Calu3 (cell line): ENCODE measurements around the gene TNFRSF21. TPM values are rescaled to one million over a fixed set of nuclear protein-coding genes. Genes with fewer than 3 reads are reported as not detected.
A peak's percentile ranks its signal among the peaks of the same experiment; 100 is the strongest.

Source experiments
- BruUV-seq: library from RNA; stranded (reverse); fragments of 400-500 nt; replicated peaks from 2 replicates; lab custom pipeline; 2021; lab: Mats Ljungman, UMichigan
- CTCF ChIA-PET: fragments of 300-600 bp; sonication (Branson Sonifier 250); formaldehyde crosslinking; loops from one replicate; lab custom pipeline; 2022; ENCODE audit warnings: antibody characterized with exemption; lab: Charles Lee
- DNase-seq: peaks from one replicate; pipeline ENCODE4 v3.0.0; 2022
- H3K27ac Mint-ChIP-seq: one replicate; pipeline ENCODE4 v1.8.0; 2022; ENCODE audit warnings: mixed read lengths; ENCODE audit not compliant: unreplicated experiment
- H3K27me3 Mint-ChIP-seq: one replicate; pipeline ENCODE4 v1.8.0; 2022; ENCODE audit warnings: mixed read lengths; ENCODE audit not compliant: unreplicated experiment
- H3K36me3 Mint-ChIP-seq: one replicate; pipeline ENCODE4 v1.8.0; 2022; ENCODE audit warnings: mild to moderate bottlenecking, moderate library complexity, mixed read lengths; ENCODE audit not compliant: insufficient read depth, unreplicated experiment
- H3K4me1 Mint-ChIP-seq: one replicate; pipeline ENCODE4 v1.8.0; 2022; ENCODE audit warnings: mild to moderate bottlenecking, low read depth, mixed read lengths; ENCODE audit not compliant: unreplicated experiment
- H3K4me3 Mint-ChIP-seq: one replicate; pipeline ENCODE4 v1.8.0; 2022; ENCODE audit warnings: mild to moderate bottlenecking, low read depth, moderate library complexity, mixed read lengths; ENCODE audit not compliant: unreplicated experiment
- H3K9me3 Mint-ChIP-seq: one replicate; pipeline ENCODE4 v1.8.0; 2022; ENCODE audit warnings: low read depth, mixed read lengths; ENCODE audit not compliant: unreplicated experiment
- CTCF ChIP-seq: fragments of 200-600 bp; IDR thresholded peaks from one replicate; pipeline ENCODE4 v1.8.0; 2022; ENCODE audit warnings: antibody characterized with exemption; ENCODE audit not compliant: unreplicated experiment
- intact Hi-C: fragments of 100-400 bp; cut with micrococcal nuclease; formaldehyde crosslinking; loops from one replicate; pipeline ENCODE4 v1.10.0; 2022; ENCODE audit not compliant: unreplicated experiment
- total RNA-seq: library from RNA; stranded (reverse); gene quantifications from 2 replicates; pipeline ENCODE4 v1.2.3, GENCODE V29; 2022

Gene TNFRSF21
- total RNA-seq, 1 experiment from 2014 or later: 255 TPM

GRCh38 chr6:47283993-47284392 lies 25.7 kb downstream of the TNFRSF21 start:
- intact Hi-C loops: no loop called here
- BruUV-seq: TSS peak; percentile 10
- H3K4me1 Mint-ChIP-seq: peaks cover 42% of the 10 kb centered on the region
- DNase-seq: no peak
- H3K4me3 Mint-ChIP-seq: no peak overlapping the region
- no peak for TF ChIP-seq CTCF
- no peaks in the 10 kb centered on the region for H3K27me3 Mint-ChIP-seq
- no peaks in the 10 kb centered on the region for H3K9me3 Mint-ChIP-seq
- CTCF ChIA-PET: no interaction called here
- no peak overlapping the region for H3K27ac Mint-ChIP-seq
- H3K36me3 Mint-ChIP-seq: peaks cover 73% of the 10 kb centered on the region

GRCh38 chr6:47278545-47278944 lies 31.2 kb downstream of the TNFRSF21 start:
- Mint-ChIP-seq H3K4me3 (no peak overlapping the region), H3K9me3 (no peaks in the 10 kb centered on the region), H3K36me3 (peaks cover 86% of the 10 kb centered on the region), H3K27me3 (no peaks in the 10 kb centered on the region), H3K27ac (peak overlapping the region; percentile 30), H3K4me1 (peaks cover 26% of the 10 kb centered on the region)
- no TSS peak for BruUV-seq
- no peak for DNase-seq
- TF ChIP-seq CTCF: no peak
- intact Hi-C loops: no loop called here
- CTCF ChIA-PET: no interaction called here

GRCh38 chr6:47277702-47278101 lies 32.0 kb downstream of the TNFRSF21 start:
- no TSS peak for BruUV-seq
- CTCF ChIA-PET: no interaction called here
- no peak for DNase-seq
- H3K27ac Mint-ChIP-seq: peak overlapping the region; percentile 30
- no peaks in the 10 kb centered on the region for H3K9me3 Mint-ChIP-seq
- TF ChIP-seq CTCF: no peak
- H3K36me3 Mint-ChIP-seq: peaks cover 87% of the 10 kb centered on the region
- peaks cover 29% of the 10 kb centered on the region for H3K4me1 Mint-ChIP-seq
- H3K4me3 Mint-ChIP-seq: no peak overlapping the region
- intact Hi-C loops: no loop called here
- no peaks in the 10 kb centered on the region for H3K27me3 Mint-ChIP-seq

- no peak for TF ChIP-seq CTCF
- Mint-ChIP-seq H3K4me1 (peaks cover 39% of the 10 kb centered on the region), H3K9me3 (no peaks in the 10 kb centered on the region), H3K27me3 (no peaks in the 10 kb centered on the region), H3K27ac (no peak overlapping the region), H3K4me3 (no peak overlapping the region), H3K36me3 (peaks cover 87% of the 10 kb centered on the region)
- no TSS peak for BruUV-seq
- no peak for DNase-seq
- intact Hi-C loops: no loop called here
- CTCF ChIA-PET: no interaction called here
These were observed 33.3 kb downstream of the TNFRSF21 start for GRCh38 chr6:47276377-47276776.
